Peyer's patch (tissue), 4 donors: ENCODE measurements around the gene DVL3. TPM values are rescaled to one million over a fixed set of nuclear protein-coding genes. Genes with fewer than 3 reads are reported as not detected.

ENCODE experiments used
- DNase-seq, 3 donors: peaks; one replicate each; pipeline ENCODE4 v3.0.0-alpha.2; 2017 to 2019
- H3K27ac ChIP-seq, 4 donors: fragments of 200-600 bp; sonication (generic); one replicate each; pipeline ENCODE4 v1.5.1; 2016 to 2019
- H3K27me3 ChIP-seq, 2 donors: fragments of 200-600 bp; sonication (generic); one replicate each; pipeline ENCODE4 v1.5.1; 2019
- H3K36me3 ChIP-seq, 3 donors: fragments of 200-600 bp; sonication (generic); one replicate each; pipeline ENCODE4 v1.5.1; 2016 to 2019
- H3K4me1 ChIP-seq, 4 donors: fragments of 200-600 bp; sonication (generic); one replicate each; pipeline ENCODE4 v1.5.1; 2016 to 2019
- H3K4me3 ChIP-seq, 4 donors: fragments of 200-600 bp; sonication (generic); 1 replicate in 3 of 4; 2 replicates in 1 of 4; pipeline ENCODE4 v1.5.1; 2016 to 2019; ENCODE audit warnings: mild to moderate bottlenecking in 1 of 4
- H3K9me3 ChIP-seq, 4 donors: fragments of 200-600 bp; sonication (generic); one replicate each; pipeline ENCODE4 v1.5.1; 2016 to 2019; ENCODE audit warnings: mild to moderate bottlenecking in 1 of 4
- CTCF ChIP-seq, 6 experiments: fragments of 450-650 bp in 4 of 6; fragments of 200-600 bp in 2 of 6; sonication (generic) in 1 of 6; IDR thresholded peaks; one replicate each; pipeline ENCODE4 v1.5.1; 2017 to 2019; ENCODE audit warnings: antibody characterized with exemption in 6 of 6, mild to moderate bottlenecking in 3 of 6, moderate library complexity in 1 of 6
- POLR2A ChIP-seq, 2 donors: fragments of 450-650 bp; IDR thresholded peaks; one replicate each; pipeline ENCODE4 v1.5.1; 2017; ENCODE audit warnings: antibody characterized with exemption in 2 of 2, mild to moderate bottlenecking in 2 of 2, moderate library complexity in 2 of 2
- total RNA-seq, 4 donors: library from RNA; depleted of rRNA; stranded (reverse); fragments of >200 nt; gene quantifications; one replicate each; pipeline ENCODE4 v1.1.0, GENCODE V29; 2016

DVL3 gene
- total RNA-seq, 4 donors from 2014 or later, result 65.3 to 90.6 (median 76.7) TPM

- DNase-seq, result no peak
- Histone ChIP-seq H3K4me3 (no peak overlapping the region), H3K27me3 (no peaks in the 10 kb centered on the region), H3K36me3 (peaks cover 0 to 71% (median 4%) of the 10 kb centered on the region in 3 donors), H3K4me1 (peaks cover 0 to 21% (median 14%) of the 10 kb centered on the region in 4 donors), H3K9me3 (no peaks in the 10 kb centered on the region), H3K27ac (peak overlapping the region in 3 of 4 donors; percentile 68 to 78 (median 71))
- TF ChIP-seq CTCF (IDR thresholded peaks at IDR 0.05), result no peak
- TF ChIP-seq POLR2A (IDR thresholded peaks at IDR 0.05), result no peak
These were observed 29.5 kb downstream of the DVL3 start for GRCh38 chr3:184184546-184185230.

- peaks cover 0 to 21% (median 14%) of the 10 kb centered on the region in 4 donors for H3K4me1 ChIP-seq
- H3K36me3 ChIP-seq, result peaks cover 0 to 71% (median 4%) of the 10 kb centered on the region in 3 donors
- no peak for TF ChIP-seq POLR2A (IDR thresholded peaks at IDR 0.05)
- TF ChIP-seq CTCF (IDR thresholded peaks at IDR 0.05), result no peak
These were observed 30.4 kb downstream of the DVL3 start for GRCh38 chr3:184185461-184186183.

DNA sequence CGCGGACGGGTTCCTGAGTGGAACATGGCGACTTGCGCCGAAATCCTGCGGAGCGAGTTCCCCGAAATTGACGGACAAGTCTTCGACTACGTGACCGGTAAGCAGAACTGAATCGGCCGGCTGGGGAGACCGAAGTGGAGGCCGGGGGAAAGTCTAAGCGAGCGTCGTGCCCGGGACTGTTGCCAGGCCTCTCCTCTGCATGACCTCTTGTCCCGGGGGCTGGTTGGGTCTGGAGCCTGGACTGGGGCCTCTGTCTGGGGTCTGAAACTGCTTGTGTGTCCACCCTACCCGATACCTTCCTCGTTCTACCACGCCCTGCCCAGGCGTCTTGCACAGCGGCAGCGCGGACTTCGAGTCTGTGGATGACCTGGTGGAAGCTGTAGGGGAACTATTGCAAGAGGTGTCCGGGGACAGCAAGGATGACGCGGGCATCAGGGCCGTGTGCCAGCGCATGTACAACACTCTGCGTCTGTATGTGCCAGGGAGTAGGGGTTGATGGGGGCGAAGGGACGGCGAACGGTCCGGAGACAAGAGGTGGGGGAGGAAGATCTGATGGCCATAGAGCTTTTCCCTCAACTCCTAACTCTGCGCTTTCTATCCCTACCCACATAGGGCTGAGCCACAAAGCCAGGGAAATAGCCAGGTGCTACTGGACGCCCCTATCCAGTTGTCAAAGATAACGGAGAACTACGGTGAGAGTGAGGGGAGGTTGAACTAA is 31.2 kb downstream of the DVL3 start, which contains the start of gene ABCF3:
Gene ABCF3, plus strand, starts transcription at position 16 of the 718 bp plus-strand sequence. Its CDS starts 9 bp downstream, at position 25.
- DNase-seq, result peak in 1 of 3 donors; percentile 76
- peaks cover 0 to 21% (median 14%) of the 10 kb centered on the region in 4 donors for H3K4me1 ChIP-seq
- peak within 1 kb of the TSS; percentile 64 to 88 (median 81) for H3K4me3 ChIP-seq
- H3K27ac ChIP-seq, result peak within 1 kb of the TSS; percentile 74 to 89 (median 82)
- H3K36me3 ChIP-seq, result peaks cover 0 to 71% (median 4%) of the 10 kb centered on the region in 3 donors
- H3K27me3 ChIP-seq, result no peaks in the 10 kb centered on the region
- H3K9me3 ChIP-seq, result no peaks in the 10 kb centered on the region
- TF ChIP-seq POLR2A (IDR thresholded peaks at IDR 0.05), result peak; percentile 57 to 60
- TF ChIP-seq CTCF (IDR thresholded peaks at IDR 0.05), result no peak

More at GRCh38 chr3:184185461-184186183, 30.4 kb downstream of the DVL3 start:
- DNase-seq, result peak; percentile 99 to 100 (median 100)
- Histone ChIP-seq H3K9me3 (no peaks in the 10 kb centered on the region), H3K27me3 (no peaks in the 10 kb centered on the region), H3K27ac (peak overlapping the region; percentile 74 to 89 (median 82)), H3K4me3 (peak overlapping the region; percentile 64 to 88 (median 81))

DNA sequence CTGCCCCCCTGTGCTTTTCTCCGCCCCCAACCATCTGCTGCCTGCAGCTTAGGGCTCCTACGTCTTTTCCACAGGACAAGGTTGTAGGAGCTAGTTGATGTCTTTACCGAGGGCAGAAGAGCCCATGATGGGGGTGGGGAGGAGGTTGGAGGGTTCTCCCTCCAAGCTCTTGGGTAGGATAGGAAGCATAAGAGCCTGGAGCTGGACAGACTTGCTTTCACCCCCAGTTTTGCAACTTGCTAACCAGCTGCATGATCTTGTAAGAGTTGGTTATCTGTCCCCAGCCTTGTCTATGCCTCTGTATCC is 31.7 kb downstream of the DVL3 start:
- peaks cover 0 to 71% (median 4%) of the 10 kb centered on the region in 3 donors for H3K36me3 ChIP-seq
- H3K27me3 ChIP-seq, result no peaks in the 10 kb centered on the region
- H3K9me3 ChIP-seq, result no peaks in the 10 kb centered on the region
- peaks cover 0 to 21% (median 14%) of the 10 kb centered on the region in 4 donors for H3K4me1 ChIP-seq
- TF ChIP-seq CTCF (IDR thresholded peaks at IDR 0.05) (no peak), POLR2A (IDR thresholded peaks at IDR 0.05) (no peak)
- H3K4me3 ChIP-seq, result peak overlapping the region; percentile 64 to 88 (median 81)
- H3K27ac ChIP-seq, result peak overlapping the region; percentile 74 to 89 (median 82)
- no peak for DNase-seq

DNA sequence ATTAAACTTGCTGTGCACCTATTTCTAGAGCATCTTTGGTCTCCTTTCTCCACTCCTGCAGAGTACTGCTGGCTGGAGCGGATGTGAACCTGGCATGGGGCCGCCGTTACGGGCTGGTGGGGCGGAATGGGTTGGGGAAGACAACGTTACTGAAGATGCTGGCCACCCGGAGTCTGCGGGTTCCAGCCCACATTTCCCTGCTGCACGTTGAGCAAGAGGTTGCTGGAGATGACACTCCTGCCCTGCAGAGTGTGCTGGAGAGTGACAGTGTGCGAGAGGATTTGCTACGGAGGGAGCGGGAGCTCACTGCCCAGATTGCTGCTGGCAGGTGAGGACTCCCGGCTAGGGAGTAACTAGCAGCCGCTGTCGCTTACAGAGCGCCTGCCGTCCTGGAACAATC is 32.9 kb downstream of the DVL3 start:
- Histone ChIP-seq H3K9me3 (no peaks in the 10 kb centered on the region), H3K27me3 (no peaks in the 10 kb centered on the region), H3K27ac (no peak overlapping the region), H3K4me1 (peaks cover 0 to 21% (median 14%) of the 10 kb centered on the region in 4 donors), H3K4me3 (no peak overlapping the region), H3K36me3 (peaks cover 0 to 71% (median 0%) of the 10 kb centered on the region in 3 donors)
- no peak for DNase-seq
- no peak for TF ChIP-seq CTCF (IDR thresholded peaks at IDR 0.05)
- no peak for TF ChIP-seq POLR2A (IDR thresholded peaks at IDR 0.05)
